ENCODE measurements around the gene LHX8.
A peak's percentile ranks its signal among the peaks of the same experiment; 100 is the strongest.

The LHX8 gene

GRCh38 chr1:75203415-75204277 is 69.5 kb downstream of the LHX8 start:
- peak; percentile 76 for TF ChIP-seq CTCF (conservative IDR thresholded peaks at IDR 0.05; ENCODE audit: low read depth, low read length)
- Histone ChIP-seq H3K79me2 (ENCODE audit: insufficient read depth, low read depth) (no peaks in the 10 kb centered on the region), H3K4me2 (no peak overlapping the region), H3K9ac (no peak overlapping the region), H3K4me3 (IDR thresholded peaks at IDR 0.05; ENCODE audit: insufficient read depth, low read depth, low read length) (no peak overlapping the region), H3K4me1 (ENCODE audit: low read depth, poor library complexity, severe bottlenecking) (peaks cover 4% of the 10 kb centered on the region), H3K27me3 (ENCODE audit: insufficient read depth, low read depth) (no peaks in the 10 kb centered on the region), H4K20me1 (ENCODE audit: insufficient read depth) (no peaks in the 10 kb centered on the region), H3K27ac (no peak overlapping the region), H3K36me3 (ENCODE audit: insufficient read depth) (no peaks in the 10 kb centered on the region), H2AFZ (ENCODE audit: low read depth) (no peak overlapping the region)

DNA sequence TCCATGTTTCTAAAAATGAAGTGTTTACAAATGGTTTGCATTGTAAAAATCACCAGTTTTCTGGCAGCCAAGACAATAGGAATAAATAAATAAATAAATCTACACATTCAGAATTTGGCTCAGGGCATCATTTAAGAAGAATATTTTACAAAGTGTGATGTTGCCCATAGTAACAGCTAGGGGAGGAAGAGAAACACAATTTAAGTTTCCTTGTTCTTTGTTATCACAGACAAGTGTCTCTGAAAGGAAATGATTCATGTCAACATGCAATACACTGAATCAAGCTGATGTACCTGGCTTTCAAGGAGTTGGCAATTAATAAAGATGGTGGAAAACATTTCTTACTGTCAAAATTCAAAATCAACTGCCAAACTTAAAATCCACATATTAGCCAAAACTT is 74.7 kb downstream of the LHX8 start:
- H3K4me3 ChIP-seq (IDR thresholded peaks at IDR 0.05; ENCODE audit: insufficient read depth, low read depth, low read length), result no peak overlapping the region
- no peaks in the 10 kb centered on the region for H3K27me3 ChIP-seq (ENCODE audit: insufficient read depth, low read depth)
- H3K27ac ChIP-seq, result no peak overlapping the region
- H3K9ac ChIP-seq, result no peak overlapping the region
- H4K20me1 ChIP-seq (ENCODE audit: insufficient read depth), result no peaks in the 10 kb centered on the region
- no peaks in the 10 kb centered on the region for H3K36me3 ChIP-seq (ENCODE audit: insufficient read depth)
- H3K4me1 ChIP-seq (ENCODE audit: low read depth, poor library complexity, severe bottlenecking), result no peaks in the 10 kb centered on the region
- H3K4me2 ChIP-seq, result no peak overlapping the region
- no peak overlapping the region for H2AFZ ChIP-seq (ENCODE audit: low read depth)
- no peak for TF ChIP-seq CTCF (conservative IDR thresholded peaks at IDR 0.05; ENCODE audit: low read depth, low read length)
- H3K79me2 ChIP-seq (ENCODE audit: insufficient read depth, low read depth), result no peaks in the 10 kb centered on the region

Data from KMS-11 (cell line).